GM12864 (cell line): ENCODE data around the gene ODAD4.

Source experiments
- DNase-seq: peaks from one replicate; pipeline ENCODE4 v3.0.0-alpha.2; 2011; ENCODE audit warnings: low read depth
- H3K4me3 ChIP-seq: 2 replicates; pipeline ENCODE4 v1.5.1; 2011; ENCODE audit warnings: mild to moderate bottlenecking, low read depth, low read length, control low read depth
- TF ChIP-seq, protein P1 (sequence below): IDR thresholded peaks from 2 replicates; pipeline ENCODE4 v1.5.1; 2011; ENCODE audit warnings: low read depth, mild to moderate bottlenecking, moderate library complexity, low read length, control low read depth, inconsistent platforms; ENCODE audit errors: missing control alignments

ODAD4 gene

DNA sequence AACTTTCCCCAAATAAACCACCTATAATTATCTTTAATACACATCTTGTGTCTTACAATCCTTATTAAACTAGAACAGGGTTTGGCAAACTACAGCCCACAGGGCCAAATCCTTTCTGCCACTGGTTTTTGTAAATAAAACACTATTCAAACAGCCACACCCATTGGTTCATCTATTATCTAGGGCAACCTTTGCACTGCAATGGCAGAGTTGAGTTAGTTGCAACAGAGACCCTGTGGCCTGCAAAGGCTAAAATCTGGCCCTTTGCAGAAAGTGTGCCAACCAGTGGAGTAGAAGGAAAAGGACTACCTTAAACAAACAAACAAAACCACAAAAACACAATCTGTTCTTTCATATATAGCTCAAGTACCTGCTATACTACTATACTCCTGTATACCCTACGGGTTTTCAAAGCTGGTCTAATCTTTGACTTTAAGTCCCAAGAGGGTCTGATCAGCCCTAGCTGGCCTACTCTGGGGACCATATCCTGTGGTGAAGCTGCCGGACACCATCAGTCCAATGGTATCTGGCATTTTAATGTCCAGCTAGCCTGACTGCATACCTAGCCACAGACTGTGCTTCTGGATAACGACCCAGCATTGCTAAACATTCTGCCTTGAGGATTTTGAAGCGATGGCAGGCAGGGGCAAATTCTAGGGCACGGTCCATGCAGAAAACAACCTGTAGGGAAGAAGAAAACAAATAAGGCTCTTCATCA, 59.4 kb downstream of the ODAD4 start:
- DNase-seq = no peak
- H3K4me3 ChIP-seq = no peak overlapping the region
- TF ChIP-seq, protein P1, sequence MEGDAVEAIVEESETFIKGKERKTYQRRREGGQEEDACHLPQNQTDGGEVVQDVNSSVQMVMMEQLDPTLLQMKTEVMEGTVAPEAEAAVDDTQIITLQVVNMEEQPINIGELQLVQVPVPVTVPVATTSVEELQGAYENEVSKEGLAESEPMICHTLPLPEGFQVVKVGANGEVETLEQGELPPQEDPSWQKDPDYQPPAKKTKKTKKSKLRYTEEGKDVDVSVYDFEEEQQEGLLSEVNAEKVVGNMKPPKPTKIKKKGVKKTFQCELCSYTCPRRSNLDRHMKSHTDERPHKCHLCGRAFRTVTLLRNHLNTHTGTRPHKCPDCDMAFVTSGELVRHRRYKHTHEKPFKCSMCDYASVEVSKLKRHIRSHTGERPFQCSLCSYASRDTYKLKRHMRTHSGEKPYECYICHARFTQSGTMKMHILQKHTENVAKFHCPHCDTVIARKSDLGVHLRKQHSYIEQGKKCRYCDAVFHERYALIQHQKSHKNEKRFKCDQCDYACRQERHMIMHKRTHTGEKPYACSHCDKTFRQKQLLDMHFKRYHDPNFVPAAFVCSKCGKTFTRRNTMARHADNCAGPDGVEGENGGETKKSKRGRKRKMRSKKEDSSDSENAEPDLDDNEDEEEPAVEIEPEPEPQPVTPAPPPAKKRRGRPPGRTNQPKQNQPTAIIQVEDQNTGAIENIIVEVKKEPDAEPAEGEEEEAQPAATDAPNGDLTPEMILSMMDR = no peak

DNA sequence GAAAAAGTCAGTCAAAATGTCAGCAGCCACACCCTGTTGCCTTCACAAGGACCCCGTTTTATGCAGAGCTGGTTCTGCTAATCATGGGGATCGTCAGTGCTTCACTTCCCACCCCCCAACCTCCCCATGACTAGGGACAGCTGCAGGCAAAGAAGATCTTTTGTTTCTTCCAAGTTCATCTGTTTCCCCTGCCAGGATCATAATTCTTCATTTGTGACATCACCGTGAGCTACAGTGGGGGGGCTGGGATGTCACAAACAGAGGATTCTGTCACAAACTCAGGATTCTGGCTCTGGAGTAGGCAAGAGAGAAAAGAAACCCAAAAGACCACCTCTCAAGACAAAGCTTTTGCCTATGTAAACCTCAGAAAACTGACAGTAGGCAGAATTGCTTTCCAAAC, 62.2 kb downstream of the ODAD4 start:
- no peak overlapping the region for H3K4me3 ChIP-seq
- TF ChIP-seq, protein P1 = no peak
- no peak for DNase-seq

DNA sequence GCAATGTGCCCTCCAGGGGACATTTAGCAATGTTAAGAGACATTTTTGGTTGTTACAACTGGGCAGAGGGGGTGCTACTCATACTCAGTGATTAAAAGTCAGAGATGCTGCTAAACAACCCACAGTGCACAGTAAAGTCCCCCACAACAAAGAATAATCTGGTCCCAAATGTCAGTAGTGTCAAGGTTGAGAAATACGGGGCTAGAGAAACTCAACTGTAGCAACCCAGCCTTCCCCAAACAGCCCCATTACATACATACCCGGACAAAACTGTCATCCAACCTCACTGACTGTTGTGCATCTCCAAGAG, 66.4 kb downstream of the ODAD4 start:
- TF ChIP-seq, protein P1 = no peak
- no peak overlapping the region for H3K4me3 ChIP-seq
- DNase-seq = no peak

DNA sequence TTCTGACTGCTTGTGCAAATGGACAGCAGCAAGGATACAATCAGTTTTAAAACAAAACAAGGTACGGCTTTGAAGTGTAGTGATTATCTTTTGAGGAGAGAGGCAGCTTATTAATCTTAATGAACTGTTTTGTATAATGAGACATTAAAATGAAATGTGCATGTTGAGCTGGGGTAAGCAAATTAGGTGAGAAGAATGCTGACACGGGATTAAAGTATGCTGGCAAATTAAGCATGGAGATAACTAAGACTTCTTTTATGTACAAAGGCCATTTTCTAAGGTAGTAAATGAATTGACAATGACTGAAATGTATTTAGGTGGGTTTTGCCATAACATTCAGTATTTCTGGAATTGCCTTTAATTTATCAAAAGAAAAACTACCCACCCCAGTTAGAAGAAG, 68.1 kb downstream of the ODAD4 start:
- TF ChIP-seq, protein P1 = no peak
- DNase-seq = no peak
- no peak overlapping the region for H3K4me3 ChIP-seq

DNA sequence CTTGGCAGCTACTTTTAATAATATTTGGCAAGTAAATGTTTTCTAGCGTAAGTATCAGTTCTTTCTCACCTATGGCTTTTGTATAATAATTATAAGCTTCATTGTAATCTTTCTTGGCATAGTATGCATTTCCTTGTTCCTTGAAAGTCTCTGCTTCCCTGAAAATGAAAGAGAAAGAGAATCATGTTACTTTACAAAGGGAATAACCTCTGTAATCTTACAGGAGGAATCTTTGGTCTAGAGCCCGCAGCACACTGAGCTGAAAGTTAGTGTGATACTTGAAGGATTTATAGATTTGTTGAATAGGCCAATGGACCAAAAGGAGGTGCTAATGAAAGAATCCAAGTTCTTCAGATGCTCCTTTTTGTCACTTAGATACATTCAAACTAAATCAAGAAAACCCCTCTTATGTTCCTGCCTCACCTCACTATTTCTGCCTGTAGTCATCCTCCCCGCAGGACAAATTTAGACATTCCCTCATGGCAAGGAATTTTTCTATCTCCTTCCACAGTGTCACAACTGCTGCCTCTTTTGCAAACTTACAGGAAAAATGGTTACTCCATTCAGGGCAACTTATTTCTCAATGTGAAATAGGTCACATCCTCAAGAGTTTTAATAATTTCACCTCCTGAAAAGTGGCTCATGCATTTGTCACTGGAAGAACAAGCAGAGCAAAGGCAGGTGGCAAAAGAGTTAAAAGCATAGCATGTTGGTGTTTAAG, 70.2 kb downstream of the ODAD4 start:
- DNase-seq = no peak
- no peak overlapping the region for H3K4me3 ChIP-seq
- TF ChIP-seq, protein P1 = no peak

DNA sequence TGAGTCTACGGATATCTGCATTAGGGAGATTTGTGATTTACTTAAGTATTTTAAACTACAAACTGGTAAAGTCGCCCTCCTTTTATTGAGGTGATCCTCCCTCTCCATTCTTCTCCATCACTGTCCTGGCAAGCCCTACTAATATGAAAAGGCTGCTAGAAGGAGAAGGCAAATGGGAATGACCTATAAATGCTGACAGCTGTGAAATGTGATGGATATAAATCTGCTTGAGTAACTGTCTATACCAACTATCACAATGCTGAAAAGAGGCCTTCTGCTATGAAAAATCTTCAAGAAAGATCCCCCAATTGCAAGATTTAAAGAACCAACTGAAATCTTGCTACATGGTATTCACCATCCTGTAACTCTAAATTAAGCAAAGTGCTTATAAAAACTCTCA, 71.3 kb downstream of the ODAD4 start:
- H3K4me3 ChIP-seq = no peak overlapping the region
- TF ChIP-seq, protein P1 = no peak
- DNase-seq = no peak

DNA sequence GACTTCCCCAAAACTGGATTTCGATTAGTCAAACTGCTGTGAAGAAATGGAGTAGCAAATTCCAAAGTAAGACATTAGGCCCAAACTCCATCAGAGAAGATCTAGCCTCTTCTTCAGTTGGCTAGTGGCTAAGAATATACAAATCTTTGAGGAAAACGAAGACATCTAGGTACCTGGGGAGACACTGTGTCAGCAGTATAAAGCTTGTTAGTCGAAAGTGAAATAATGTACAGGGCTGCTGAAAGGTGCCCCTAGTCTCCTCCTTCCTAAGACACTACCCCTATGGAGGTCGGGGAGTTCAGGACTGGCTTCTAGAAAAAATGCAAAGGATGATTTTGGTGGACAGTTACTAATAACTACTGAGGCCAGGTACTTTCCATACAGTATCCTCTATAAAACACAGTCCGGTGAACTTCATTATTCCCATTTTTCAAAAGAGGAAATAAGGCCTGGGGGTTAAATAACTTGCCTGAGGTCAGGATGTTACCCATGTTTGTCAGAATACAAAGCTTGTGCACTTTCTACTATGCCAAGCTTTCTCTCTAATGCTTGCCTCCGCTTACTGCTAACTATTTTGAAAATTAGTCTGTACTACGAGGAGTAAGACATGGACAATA, 71.9 kb downstream of the ODAD4 start:
- no peak for DNase-seq
- TF ChIP-seq, protein P1 = no peak
- H3K4me3 ChIP-seq = no peak overlapping the region
